GM12878 (cell line): ENCODE data around the gene GP5. TPM values are rescaled to one million over a fixed set of nuclear protein-coding genes. Genes with fewer than 3 reads are reported as not detected.

Experiments
- ASH2L ChIP-seq: fragments of 300-600, 200-600 bp; sonication (generic); IDR thresholded peaks from 2 replicates; pipeline ENCODE4 v1.6.1; 2017; ENCODE audit warnings: low read depth, mild to moderate bottlenecking, borderline replicate concordance
- BMI1 ChIP-seq: fragments of 450-650 bp; IDR thresholded peaks from 2 replicates; pipeline ENCODE4 v1.6.1; 2016; ENCODE audit warnings: mild to moderate bottlenecking, moderate library complexity, borderline replicate concordance
- CBFB ChIP-seq: IDR thresholded peaks from 2 replicates; pipeline ENCODE4 v1.6.1; 2016; ENCODE audit warnings: antibody characterized with exemption, low read depth
- CREB1 ChIP-seq: IDR thresholded peaks from 2 replicates; pipeline ENCODE4 v1.6.1; 2012; ENCODE audit warnings: low read depth, mild to moderate bottlenecking, inconsistent platforms
- FOS ChIP-seq: IDR thresholded peaks from 3 replicates; pipeline ENCODE4 v1.6.1; 2011; ENCODE audit warnings: borderline replicate concordance; ENCODE audit not compliant: insufficient read length; ENCODE audit errors: extremely low read depth
- FOXM1 ChIP-seq: IDR thresholded peaks from 2 replicates; pipeline ENCODE4 v1.6.1; 2012; ENCODE audit warnings: low read depth, mild to moderate bottlenecking, inconsistent platforms, low read length, moderate library complexity
- PAX5 ChIP-seq: IDR thresholded peaks from 2 replicates; pipeline ENCODE4 v1.6.1; 2011; ENCODE audit warnings: low read depth, low read length, borderline replicate concordance
- TARDBP ChIP-seq: IDR thresholded peaks from 2 replicates; pipeline ENCODE4 v1.6.1; 2016; ENCODE audit warnings: borderline replicate concordance
- ZNF24 ChIP-seq: fragments of 450-650 bp; IDR thresholded peaks from 2 replicates; pipeline ENCODE4 v1.6.1; 2017; ENCODE audit warnings: antibody characterized with exemption, mild to moderate bottlenecking
- polyA plus RNA-seq, 11 experiments: library from polyadenylated mRNA; depleted of rRNA in 4 of 11; unstranded in 6 of 11; stranded (reverse) in 5 of 11; fragments of >200 nt; fragmentation: Nextera tagmentation in 4 of 11; fragmentation: Illumina TruSeq in 1 of 11; extraction: Ambion mirVana in 4 of 11; extraction: Trizol in 1 of 11; gene quantifications; 1 replicate in 1 of 11; 2 replicates in 10 of 11; pipeline versions ENCODE4 v1.2.1 to v1.2.3, GENCODE V29; 2011 to 2016; ENCODE audit warnings: inconsistent platforms in 2 of 11, missing spikeins in 2 of 11, low read depth in 1 of 11
- total RNA-seq, 4 experiments: library from RNA; depleted of rRNA in 3 of 4; stranded (reverse); fragments of >200 nt in 3 of 4; fragmentation: Illumina TruSeq in 1 of 4; extraction: Trizol in 1 of 4; gene quantifications; 2 replicates each; pipeline versions ENCODE4 v1.2.1 to v1.2.3, GENCODE V29; 2013 to 2021
- TF ChIP-seq, protein P1 (sequence below): fragments of 450-650 bp; conservative IDR thresholded peaks from 2 replicates; pipeline ENCODE4 v1.6.1; 2017; ENCODE audit warnings: mild to moderate bottlenecking, moderate library complexity
- TF ChIP-seq, protein P2 (sequence below): fragments of 450-650 bp; formaldehyde crosslinking; IDR thresholded peaks from 2 replicates; pipeline ENCODE4 v1.5.0; 2022; ENCODE audit warnings: mild to moderate bottlenecking, missing genetic modification characterization

GP5 gene
- total and polyA plus RNA-seq, 10 of the 15 experiments (the other 5 are each of a cell fraction or from before 2014, with no cell fraction given): not detected

DNA sequence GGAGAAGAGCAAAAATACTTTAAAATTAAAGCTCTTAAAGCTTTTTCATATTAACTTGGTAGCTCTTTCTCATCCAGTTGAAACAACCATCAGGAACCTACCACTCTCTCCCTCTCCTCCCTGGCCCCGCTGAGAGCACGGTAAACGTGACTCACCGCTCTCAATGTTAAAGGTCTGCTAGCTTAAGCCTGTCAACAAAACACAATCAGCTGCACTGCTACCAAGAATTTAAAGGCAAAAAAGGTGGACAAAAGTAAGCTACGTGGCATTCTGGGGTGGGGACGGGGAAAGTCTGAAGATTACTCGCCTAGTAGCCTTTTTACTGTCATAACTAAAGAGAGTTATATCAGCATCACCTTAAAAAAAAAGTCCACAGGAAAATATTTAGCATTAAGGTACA, 8.4 kb upstream of the GP5 start (continued):
- TF ChIP-seq, protein P1, sequence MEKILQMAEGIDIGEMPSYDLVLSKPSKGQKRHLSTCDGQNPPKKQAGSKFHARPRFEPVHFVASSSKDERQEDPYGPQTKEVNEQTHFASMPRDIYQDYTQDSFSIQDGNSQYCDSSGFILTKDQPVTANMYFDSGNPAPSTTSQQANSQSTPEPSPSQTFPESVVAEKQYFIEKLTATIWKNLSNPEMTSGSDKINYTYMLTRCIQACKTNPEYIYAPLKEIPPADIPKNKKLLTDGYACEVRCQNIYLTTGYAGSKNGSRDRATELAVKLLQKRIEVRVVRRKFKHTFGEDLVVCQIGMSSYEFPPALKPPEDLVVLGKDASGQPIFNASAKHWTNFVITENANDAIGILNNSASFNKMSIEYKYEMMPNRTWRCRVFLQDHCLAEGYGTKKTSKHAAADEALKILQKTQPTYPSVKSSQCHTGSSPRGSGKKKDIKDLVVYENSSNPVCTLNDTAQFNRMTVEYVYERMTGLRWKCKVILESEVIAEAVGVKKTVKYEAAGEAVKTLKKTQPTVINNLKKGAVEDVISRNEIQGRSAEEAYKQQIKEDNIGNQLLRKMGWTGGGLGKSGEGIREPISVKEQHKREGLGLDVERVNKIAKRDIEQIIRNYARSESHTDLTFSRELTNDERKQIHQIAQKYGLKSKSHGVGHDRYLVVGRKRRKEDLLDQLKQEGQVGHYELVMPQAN: no peak
- no peak for TF ChIP-seq ZNF24
- TF ChIP-seq CBFB: no peak
- TF ChIP-seq, protein P2, sequence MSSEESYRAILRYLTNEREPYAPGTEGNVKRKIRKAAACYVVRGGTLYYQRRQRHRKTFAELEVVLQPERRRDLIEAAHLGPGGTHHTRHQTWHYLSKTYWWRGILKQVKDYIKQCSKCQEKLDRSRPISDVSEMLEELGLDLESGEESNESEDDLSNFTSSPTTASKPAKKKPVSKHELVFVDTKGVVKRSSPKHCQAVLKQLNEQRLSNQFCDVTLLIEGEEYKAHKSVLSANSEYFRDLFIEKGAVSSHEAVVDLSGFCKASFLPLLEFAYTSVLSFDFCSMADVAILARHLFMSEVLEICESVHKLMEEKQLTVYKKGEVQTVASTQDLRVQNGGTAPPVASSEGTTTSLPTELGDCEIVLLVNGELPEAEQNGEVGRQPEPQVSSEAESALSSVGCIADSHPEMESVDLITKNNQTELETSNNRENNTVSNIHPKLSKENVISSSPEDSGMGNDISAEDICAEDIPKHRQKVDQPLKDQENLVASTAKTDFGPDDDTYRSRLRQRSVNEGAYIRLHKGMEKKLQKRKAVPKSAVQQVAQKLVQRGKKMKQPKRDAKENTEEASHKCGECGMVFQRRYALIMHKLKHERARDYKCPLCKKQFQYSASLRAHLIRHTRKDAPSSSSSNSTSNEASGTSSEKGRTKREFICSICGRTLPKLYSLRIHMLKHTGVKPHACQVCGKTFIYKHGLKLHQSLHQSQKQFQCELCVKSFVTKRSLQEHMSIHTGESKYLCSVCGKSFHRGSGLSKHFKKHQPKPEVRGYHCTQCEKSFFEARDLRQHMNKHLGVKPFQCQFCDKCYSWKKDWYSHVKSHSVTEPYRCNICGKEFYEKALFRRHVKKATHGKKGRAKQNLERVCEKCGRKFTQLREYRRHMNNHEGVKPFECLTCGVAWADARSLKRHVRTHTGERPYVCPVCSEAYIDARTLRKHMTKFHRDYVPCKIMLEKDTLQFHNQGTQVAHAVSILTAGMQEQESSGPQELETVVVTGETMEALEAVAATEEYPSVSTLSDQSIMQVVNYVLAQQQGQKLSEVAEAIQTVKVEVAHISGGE (CRISPR knock-in tag): no peak
- no peak for TF ChIP-seq CREB1
- TF ChIP-seq PAX5: no peak
- no peak for TF ChIP-seq FOXM1
- TF ChIP-seq BMI1: no peak
- TF ChIP-seq FOS: no peak
- no peak for TF ChIP-seq TARDBP
- no peak for TF ChIP-seq ASH2L
